ENCODE measurements around the gene VPS37B.
A peak's percentile ranks its signal among the peaks of the same experiment; 100 is the strongest.
"Not testable (repeated sequence)": the region's sequence is repeated elsewhere in the genome, so short reads cannot be mapped to it uniquely, and the experiment has no call there.

Gene VPS37B

DNA sequence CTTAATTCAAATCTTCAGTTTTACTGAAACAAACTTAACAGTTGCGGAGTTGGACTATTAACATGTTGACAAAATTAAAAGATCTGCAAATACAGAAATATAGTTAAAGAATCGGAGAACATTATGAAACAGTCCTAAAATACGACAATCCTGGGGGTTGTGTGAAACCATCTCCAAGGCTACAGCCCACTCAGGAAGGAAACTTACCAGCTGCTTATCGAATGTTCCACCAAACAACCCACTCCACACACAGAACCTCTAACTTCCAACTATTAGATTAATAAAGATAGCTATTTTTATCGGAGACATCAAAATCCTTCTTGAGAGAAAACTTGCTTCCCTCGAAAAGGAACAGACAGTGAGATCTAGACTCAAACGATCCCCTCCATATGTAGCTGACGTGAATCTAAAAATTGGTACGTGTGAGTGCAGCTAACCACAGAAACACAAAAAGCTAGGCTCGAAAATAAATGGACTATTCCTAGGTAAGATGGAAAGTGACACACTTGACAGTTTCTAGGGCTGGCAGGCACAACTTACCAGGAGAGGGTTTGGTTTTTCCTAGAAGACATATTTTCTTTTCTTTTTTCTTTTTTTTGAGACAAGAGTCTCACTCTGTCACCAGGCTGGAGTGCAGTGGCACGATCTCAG lies 12.9 kb downstream of the VPS37B start:
- no peak for DNase-seq (ENCODE audit: low spot score)

DNA sequence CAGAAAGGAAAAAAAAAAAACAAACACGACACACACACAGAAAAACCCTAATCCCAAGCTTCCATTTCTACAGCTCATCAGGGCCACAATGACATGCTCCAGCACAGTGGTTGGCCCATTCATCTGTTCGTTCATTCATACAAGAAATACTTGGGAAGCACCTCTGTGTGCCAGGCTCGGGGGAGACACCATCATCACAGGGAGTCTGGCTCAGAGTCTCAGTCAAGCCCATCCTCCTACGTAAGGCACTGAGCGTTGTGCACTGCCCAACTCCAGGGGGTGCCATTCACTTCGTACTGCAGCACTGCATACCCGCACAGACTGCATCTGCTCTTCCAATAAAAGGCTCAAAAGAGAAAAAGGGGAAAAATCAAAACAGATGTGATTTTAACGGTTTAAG lies 15.3 kb downstream of the VPS37B start:
- DNase-seq (ENCODE audit: low spot score), result no peak

DNA sequence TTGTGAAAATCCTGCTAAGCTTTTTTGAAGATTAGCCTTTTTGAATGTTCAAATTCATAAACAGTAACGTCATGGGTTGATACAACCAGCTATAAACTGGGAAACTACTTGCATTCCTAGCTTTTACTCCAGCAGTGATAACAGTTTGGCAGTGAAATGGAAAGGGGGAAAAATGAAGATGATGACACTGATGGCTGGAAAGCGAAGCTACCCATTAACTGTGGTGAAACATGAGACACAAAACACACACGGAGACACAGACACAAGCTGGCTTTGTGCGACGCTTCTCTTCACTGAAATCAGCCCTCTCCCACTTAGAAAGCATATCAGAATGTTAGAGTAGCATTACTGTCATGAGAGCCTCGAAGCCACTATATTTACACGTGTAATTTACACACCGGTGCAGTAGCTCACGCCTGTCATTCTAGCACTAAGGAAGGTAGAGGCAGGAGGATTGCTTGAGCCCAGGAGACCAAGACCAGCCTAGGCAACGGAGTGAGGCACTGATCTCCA lies 15.7 kb downstream of the VPS37B start:
- DNase-seq (ENCODE audit: low spot score), result no peak

DNA sequence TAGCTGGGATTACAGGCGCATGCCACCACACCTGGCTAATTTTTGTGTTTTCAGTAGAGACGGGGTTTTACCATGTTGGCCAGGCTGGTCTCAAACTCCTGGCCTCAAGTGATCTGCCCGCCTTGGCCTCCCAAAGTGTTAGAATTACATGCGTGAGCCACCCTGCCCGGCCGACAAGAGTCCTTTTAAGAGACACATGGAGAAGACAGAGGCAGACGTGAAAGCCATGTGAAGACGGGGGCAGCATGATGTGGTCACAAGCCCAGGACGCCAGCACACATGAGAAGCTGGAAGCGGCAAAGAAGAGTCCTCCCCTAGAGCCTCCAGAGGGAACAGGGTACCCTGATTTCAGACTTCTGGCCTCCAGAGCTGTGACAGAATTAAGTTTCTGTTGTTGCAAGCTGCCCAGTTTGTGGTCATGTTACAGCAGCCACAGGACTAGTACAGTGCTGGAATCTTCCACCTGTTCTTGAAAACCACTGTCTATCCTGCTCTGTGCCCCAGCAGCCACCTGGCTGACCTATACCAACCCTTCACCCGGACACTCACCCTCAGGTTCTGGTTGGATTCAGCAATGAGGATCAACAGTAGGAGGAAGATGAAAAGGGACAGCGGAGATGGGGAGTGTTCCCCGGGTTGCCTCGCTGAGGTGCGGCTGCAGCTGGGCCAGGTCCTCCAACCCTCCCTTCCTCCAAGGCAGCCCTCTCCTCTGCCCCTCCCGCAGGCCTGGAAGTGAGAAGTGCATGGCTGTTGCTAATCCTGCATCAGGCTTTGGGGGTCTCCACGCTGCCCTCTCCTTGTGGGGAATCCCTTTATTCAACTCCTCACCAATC lies 16.9 kb downstream of the VPS37B start:
- no peak for DNase-seq (ENCODE audit: low spot score)

DNA sequence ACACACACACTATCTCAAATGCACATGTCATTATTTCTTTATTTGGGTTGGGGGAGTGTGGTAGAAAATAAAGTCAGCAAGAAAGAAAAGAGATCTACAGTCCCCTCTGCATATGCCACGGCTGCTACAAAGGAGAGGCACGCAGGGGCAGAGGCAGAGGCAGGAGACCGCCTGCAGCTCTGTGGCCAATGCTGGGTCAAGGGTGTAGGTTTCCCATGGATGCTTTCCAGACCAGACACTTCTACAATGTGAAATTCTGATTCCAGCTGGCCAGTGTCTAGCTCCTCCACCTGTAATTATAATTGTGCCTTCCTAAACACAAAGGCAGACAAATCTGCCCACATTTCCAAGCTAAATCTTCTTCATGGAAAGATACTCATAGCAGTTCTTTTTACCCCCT lies 19.2 kb downstream of the VPS37B start:
- DNase-seq (ENCODE audit: low spot score), result no peak

DNA sequence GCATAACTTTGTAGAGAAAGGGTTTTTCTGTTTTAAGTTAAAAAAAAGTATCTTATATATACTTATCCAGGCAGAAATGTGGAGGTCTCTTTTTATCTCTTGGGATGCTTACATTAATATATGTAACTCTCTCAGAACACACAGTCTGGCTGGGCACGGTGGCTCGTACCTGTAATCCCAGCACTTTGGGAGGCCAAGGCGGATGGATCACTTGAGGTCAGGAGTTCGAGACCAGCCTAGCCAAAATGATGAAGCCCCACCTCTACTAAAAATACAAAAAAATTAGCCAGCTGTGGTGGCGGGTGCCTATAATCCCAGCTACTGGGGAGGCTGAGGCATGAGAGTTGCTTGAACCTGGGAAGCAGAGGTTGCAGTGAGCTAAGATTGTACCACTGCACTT lies 19.6 kb downstream of the VPS37B start:
- not testable (repeated sequence) for DNase-seq (ENCODE audit: low spot score)

DNA sequence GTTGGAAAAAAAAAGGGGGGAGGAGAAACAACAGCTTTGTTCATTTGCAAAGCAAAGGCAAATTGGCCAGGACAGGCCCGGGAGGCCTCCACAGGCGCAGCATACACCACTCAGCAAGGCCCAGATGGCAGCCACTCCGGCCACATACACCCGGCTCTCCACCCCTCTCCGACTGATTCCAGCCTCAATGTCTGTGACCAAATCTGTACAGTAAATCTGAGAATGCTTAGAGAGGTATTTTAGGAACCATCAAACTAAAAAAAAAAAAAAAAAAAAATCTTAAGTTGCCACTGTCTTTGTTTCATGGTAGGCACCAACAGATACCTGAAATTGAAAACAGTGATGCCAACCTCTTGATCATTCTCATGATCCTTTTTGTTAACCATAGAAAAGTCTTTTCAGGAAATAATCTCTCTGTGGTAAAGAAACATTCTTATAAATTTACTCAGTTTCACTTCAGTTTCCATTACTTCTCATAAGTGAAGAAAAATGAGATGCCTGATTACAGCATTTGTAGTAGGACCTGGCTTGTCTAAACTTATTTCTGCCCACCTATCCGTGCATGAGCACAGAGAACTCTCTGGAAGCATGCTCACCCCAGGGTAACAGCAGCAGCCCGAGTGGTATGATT lies 20.2 kb downstream of the VPS37B start:
- no peak for DNase-seq (ENCODE audit: low spot score)

DNA sequence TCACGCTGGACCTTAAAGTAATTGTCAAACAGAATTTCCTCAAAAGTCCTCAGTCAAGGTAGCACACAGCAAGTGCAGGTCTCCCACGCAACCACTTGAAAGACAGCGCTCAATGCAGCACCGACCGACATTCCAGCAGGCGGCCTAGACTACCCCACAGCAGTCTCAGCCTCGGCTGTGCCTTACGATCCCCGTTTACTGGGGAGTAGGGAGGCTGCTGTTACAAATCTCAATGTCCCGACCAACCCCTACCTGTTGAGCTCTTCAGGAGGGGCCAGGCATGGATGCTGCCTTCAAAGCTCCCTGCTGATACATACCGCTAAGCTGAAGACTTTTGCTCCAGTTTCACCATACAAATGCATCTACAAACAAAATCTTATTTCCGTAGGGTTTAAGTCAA lies 21.8 kb downstream of the VPS37B start:
- DNase-seq (ENCODE audit: low spot score), result no peak

DNA sequence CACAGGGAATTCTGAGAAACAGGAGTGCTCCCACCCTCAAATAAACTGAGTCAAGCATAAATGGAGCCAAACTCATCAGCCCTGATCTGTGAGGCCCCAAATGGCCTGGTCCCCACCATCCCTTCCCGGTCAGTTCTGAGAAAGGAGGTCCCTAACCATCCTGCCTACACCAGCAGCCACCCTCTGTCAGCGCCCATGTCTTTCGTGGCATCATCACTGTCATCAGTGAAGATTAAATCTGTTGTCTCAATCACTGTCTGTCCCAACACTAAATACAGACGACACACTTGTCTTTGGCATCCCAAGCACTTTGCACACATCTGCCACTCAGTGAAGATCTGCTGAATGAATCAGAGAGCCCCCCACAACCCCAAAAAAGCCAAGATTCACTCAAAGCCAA lies 22.4 kb downstream of the VPS37B start:
- DNase-seq (ENCODE audit: low spot score), result no peak

DNA sequence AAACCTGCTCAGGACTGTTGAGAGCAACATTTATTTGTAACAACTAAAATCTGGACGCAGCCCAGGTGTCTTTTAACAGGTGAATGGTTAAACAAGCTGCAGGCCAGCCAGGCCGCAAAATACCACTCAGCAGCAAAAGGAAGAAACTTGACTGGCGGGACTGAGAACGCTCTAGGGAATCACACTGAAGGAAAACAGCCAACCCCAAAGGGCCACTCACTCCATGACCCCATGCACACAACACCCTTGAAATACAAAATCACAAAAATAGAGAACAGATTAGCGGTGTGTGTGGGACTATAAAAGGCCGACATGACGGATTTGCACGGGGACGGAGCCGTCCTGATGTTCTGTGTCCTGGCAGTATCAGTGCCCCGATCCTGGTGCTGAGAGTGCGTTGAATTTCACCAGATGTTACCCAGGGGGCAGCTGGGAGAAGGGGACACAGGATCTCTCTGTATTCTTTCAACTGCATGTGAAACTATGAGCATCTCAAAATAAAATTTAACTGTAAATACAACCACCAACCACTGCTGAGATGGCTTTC lies 23.0 kb downstream of the VPS37B start:
- no peak for DNase-seq (ENCODE audit: low spot score)

DNA sequence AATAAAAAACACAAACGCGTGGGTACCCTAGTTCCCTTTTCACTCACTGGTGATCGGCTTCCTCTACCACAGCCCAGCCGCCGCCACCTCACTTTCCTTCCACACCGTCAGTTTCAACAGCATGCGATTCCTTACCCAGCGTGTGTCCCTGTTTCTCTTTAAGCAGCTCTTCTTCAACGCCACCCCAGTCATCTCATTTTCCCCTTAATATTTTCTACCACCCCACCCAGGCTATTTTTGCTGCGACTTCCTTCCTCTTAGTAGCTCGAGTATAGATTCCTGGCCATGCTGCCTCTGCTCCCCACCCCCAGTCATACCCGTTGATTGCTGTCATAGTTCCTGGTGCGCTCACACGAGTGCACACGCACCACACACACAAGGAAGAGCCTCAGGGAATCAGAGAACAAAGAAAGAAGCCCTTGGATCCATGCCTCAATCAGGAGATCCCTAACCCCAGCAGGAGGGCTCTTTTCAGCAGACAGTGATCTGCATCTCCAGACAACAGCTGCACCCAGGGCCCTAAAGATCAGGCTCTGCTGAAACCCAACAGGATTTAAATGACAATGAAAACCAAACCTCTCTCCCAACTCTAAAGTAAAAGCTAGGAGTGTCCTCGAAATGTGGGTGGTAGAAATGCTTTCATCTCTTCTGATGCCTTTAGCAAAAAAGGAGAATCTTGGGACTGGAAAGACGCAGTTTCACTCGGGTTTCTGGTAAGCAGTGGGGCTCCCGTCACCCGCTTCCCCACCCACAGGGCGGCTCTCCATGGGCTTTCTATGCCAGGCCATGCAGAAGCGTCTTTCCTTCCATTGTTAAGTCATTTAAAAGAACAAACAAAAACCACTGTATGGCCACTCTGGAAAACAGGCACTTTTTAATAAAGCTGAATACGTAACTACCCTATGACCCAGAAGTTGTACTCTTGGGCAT lies 23.8 kb downstream of the VPS37B start:
- DNase-seq (ENCODE audit: low spot score), result peak; percentile 88

DNA sequence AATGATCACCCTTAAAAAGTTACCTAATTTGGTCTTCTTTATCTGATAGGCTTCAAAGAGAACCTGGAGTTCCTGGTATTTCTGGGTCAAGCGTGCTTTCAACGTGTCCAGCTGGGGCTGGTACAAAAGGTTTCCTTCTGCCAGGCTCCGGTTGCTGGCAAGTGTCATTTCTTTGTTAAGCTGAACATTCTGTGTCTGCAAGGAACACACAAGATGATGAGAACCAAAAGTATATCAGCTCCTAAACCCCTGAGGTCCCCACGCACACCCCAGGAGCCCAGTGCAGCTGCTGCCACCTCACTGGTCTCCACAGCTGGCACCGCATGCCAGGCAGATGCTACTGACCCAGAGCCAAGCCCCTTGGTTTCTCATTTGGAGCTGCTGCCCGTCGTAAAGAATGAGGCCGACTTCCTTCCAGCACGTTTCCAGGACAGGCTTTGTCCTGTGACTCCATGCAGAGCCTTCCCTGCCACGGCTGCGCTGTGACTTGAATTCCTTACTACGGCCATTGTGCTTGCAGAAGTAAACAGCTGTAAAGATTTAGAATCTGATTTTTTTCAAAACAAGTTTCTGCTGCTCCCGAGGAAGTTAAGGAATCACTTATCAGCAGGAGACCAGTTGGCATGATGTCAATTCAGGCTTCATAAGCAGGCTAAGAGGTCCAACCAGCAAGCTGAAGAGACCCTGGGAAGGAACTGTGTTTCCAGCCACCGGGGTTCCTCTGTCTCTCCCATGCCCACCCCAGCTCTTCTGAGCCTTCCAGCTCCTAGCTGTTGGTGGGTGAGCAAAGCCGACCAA lies 24.9 kb downstream of the VPS37B start:
- DNase-seq (ENCODE audit: low spot score), result no peak

DNA sequence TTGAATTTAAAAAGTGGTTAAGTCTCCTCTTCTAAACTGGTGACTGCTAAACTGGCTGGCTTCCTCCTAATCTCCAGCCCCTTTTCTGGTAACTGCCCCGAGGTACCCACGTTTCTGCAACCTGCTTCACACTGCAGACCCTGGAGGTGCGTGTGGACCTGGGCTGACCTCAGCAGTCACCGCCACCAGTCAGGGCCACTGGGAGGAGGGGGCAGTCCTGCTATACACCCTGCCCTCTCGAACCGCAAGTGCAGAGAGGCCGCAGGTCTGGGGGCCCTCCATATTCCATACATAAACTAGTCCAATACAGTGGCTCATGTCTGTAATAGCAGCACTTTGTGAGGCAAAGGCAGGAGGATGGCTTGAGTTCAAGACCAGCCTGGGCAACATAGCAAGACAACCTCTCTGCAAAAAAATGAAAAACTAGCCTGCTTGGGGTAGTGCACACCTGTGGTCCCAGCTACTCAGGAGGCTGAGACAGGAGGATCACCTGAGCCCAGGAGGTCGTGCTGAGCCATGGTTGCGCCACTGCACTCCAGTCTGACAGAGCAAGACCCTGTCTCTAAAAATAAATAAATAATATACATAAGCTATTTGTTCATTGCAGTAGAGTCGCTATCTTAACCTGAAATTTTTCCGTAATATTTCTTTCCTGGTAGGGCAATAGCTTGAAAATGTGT lies 25.6 kb downstream of the VPS37B start:
- no peak for DNase-seq (ENCODE audit: low spot score)

DNA sequence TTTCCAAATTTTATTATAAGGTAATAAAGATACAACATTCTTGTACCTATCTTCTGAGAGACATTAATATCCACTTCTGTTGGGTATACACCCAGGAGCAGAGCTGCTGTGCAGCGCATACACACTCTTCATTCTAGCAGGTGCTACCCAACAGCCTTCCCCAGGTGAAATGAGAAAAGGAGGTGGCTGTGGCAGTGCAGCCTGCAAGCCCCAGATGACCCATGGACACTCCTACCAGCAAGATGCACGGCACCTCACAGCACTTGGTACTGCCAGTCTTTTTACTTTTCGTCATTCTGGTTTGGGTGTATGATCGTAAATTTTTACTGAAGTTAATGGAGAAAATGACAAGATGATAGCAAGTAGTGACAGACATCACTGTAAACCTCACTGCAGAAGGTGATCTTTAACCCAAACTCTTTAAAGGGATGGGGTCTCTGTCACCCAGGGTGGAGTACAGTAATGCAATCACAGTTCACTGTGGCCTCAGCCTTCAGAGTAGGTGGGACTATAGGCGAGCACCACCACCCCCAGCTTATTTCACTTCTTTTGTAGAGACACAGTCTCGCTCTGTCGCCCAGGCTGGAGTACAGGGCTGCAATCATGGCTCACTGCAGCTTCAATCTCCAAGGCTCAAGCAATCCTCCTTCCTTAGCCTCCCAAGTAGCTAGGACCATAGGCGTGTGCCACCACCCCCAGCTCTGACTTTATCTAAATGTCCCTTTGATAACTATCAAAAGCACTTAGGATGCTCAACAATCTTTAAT lies 26.5 kb downstream of the VPS37B start:
- DNase-seq (ENCODE audit: low spot score), result no peak

DNA sequence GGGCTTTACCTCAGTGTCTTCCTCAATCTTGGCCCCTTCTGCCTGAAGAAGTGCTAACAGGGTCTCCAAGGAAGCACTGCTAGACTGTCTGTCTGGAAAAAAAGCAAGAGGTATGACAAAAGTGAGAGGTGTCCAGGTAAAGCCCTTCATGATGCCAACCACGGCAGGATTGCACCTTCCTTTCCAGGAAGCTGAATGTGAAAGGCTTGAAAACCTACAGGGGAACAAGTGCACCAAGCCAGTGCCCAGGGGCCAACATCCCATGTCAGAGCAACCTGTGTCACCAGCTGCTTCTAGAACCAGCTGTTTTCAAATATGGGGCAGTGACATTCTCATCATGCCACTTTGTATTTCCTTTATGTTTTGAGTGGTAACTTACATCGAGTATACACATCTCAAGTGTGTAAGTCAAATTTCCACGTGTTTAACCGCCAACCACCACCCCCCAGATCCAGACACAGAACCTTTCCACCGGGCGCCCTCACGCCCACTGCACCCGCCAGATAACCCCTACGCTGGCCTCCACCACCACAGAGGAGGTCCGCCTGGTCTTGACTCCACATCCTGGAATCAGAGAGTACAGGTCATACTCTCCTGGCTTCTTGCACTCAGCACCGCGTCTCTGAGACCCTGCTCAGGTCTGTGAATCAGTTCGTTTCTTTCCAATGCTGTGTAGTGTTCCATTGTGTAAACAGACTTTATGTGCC lies 27.3 kb downstream of the VPS37B start:
- DNase-seq (ENCODE audit: low spot score), result no peak

DNA sequence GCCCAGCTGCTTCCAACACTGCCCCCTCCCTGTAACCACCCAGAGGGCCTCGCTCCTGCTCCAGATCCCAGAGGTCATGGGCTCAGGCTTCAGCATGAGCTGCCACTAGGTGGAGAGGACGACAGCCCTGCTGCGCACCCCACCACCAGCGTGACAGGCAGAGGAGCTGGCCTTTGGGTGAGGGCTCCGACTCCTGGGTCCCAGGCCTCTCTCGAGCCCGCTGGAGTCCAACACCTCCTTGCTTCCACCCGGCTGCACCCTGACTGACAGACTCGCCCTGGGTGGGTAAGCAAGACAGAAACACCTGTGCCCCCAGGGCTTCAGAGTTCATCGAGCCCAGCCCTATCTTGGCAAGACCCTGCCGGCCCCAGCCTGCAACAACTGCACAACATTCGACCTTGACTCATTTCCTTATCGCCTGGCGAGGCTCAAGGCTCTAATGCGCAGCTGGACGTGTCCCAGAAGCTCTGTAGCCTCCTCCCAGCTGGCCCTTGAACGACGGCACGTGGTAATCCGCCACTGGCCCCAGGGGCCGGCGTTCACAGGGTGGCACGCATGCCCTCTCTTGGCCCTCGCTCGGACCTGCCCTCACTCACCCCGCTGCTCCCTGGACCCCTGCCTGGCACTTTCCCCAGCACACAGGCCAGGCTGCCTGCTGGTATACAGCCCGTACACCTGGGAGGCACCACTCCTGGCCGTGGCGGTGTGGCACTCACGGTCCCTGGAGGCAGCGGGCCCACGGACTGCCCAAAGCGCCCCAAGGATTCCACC lies 28.0 kb downstream of the VPS37B start:
- DNase-seq (ENCODE audit: low spot score), result no peak

DNA sequence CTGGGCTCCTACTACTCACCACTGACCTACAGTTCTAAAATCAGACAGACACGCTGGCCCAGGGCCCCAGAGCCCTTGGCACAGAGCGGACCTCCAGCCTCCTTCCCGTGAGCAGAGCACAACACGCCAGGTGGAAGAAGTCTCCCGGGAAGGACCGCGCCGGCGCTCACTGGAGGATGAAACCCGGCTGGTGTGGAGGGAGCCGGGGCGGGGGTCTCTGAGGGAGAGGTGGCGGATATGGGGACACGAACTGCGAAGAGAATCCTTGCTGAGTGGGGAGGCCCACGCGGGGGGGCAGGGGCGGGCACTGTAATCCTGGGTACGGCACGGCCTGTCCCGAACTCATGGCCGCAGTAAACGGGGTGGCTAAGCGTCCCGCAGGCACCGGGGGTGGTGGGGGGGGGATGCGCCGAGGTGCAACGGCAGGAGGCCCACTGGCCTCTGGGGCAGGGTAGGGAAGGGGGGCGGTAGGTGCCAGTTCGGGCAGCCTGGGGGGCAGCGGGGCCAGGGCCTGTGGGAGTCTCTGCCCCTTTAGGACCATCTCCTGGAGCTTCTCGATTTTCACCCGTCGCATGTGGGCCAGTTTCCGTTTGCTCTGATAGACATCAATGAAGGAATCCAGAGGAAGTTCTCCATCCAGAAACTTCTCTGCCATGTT lies 28.8 kb downstream of the VPS37B start:
- DNase-seq (ENCODE audit: low spot score), result no peak

Data from hepatic stellate cell (primary cell).